Naive thymus-derived CD4-positive, alpha-beta T cell (primary cell): ENCODE measurements around the gene AOPEP. TPM values are rescaled to one million over a fixed set of nuclear protein-coding genes. Genes with fewer than 3 reads are reported as not detected.
A peak's percentile ranks its signal among the peaks of the same experiment; 100 is the strongest.

Experiments
- ATAC-seq: fragments of 150-1000 bp; cut with Tn5 transposase; 2 replicates; pipeline ENCODE4 v1.10.0; 2021; ENCODE audit warnings: mild to moderate bottlenecking, moderate library complexity
- CTCF ChIA-PET: fragments of 350-600 bp; sonication (Branson Sonifier 250); formaldehyde crosslinking; loops from one replicate; lab custom pipeline; 2021; ENCODE audit warnings: antibody characterized with exemption; lab: Charles Lee
- POLR2A ChIA-PET: fragments of 350-600 bp; sonication (Branson Sonifier 250); formaldehyde crosslinking; loops from one replicate; lab custom pipeline; 2021; ENCODE audit warnings: antibody characterized with exemption, inconsistent platforms; lab: Charles Lee
- DNase-seq, 9 donors: peaks; one replicate each; pipeline versions ENCODE4 v3.0.0 to v3.0.0-alpha.2; 2020 to 2022; ENCODE audit warnings: mixed read lengths in 1 of 9
- H3K27ac ChIP-seq: one replicate; pipeline ENCODE4 v1.7.0; 2013; ENCODE audit warnings: mild to moderate bottlenecking, low read depth, low read length, moderate library complexity
- H3K27me3 ChIP-seq, 2 donors: one replicate each; pipeline ENCODE4 v1.7.0; 2013; ENCODE audit warnings: low read length in 2 of 2, mild to moderate bottlenecking in 2 of 2, moderate library complexity in 2 of 2; ENCODE audit not compliant: control insufficient read depth in 2 of 2, insufficient read depth in 2 of 2
- H3K36me3 ChIP-seq, 3 experiments: 1 replicate in 2 of 3; 2 replicates in 1 of 3; pipeline ENCODE4 v1.7.0; 2013; ENCODE audit warnings: low read length in 3 of 3, mild to moderate bottlenecking in 3 of 3, moderate library complexity in 1 of 3; ENCODE audit not compliant: insufficient read depth in 3 of 3, control insufficient read depth in 2 of 3
- H3K4me1 ChIP-seq, 2 donors: one replicate each; pipeline ENCODE4 v1.7.0; 2013; ENCODE audit warnings: low read length in 2 of 2, mild to moderate bottlenecking in 2 of 2, moderate library complexity in 1 of 2; ENCODE audit not compliant: control insufficient read depth in 2 of 2, insufficient read depth in 2 of 2
- H3K4me3 ChIP-seq: 2 replicates; pipeline ENCODE4 v1.7.0; 2013; ENCODE audit warnings: mild to moderate bottlenecking, low read length
- H3K9me3 ChIP-seq, 3 experiments: 1 replicate in 2 of 3; 2 replicates in 1 of 3; pipeline ENCODE4 v1.7.0; 2013; ENCODE audit warnings: low read length in 3 of 3; ENCODE audit not compliant: control insufficient read depth in 2 of 3
- H3K27ac Mint-ChIP-seq, 9 donors: one replicate each; pipeline ENCODE4 v1.8.0; 2020 to 2022; ENCODE audit warnings: mixed read lengths in 9 of 9, mild to moderate bottlenecking in 8 of 9, moderate library complexity in 5 of 9, inconsistent platforms in 2 of 9
- H3K27me3 Mint-ChIP-seq, 5 donors: one replicate each; pipeline ENCODE4 v1.8.0; 2021 to 2022; ENCODE audit warnings: mixed read lengths in 5 of 5, mild to moderate bottlenecking in 1 of 5
- H3K36me3 Mint-ChIP-seq, 5 donors: one replicate each; pipeline ENCODE4 v1.8.0; 2020 to 2022; ENCODE audit warnings: mixed read lengths in 5 of 5, mild to moderate bottlenecking in 3 of 5, inconsistent platforms in 1 of 5
- H3K4me1 Mint-ChIP-seq, 7 donors: one replicate each; pipeline ENCODE4 v1.8.0; 2020 to 2022; ENCODE audit warnings: mixed read lengths in 7 of 7, mild to moderate bottlenecking in 3 of 7, inconsistent platforms in 1 of 7
- H3K4me3 Mint-ChIP-seq, 10 donors: one replicate each; pipeline ENCODE4 v1.8.0; 2020 to 2022; ENCODE audit warnings: mild to moderate bottlenecking in 10 of 10, mixed read lengths in 10 of 10, moderate library complexity in 6 of 10, inconsistent platforms in 2 of 10
- H3K9me3 Mint-ChIP-seq, 11 donors: one replicate each; pipeline ENCODE4 v1.8.0; 2020 to 2022; ENCODE audit warnings: mixed read lengths in 11 of 11, mild to moderate bottlenecking in 4 of 11, inconsistent platforms in 1 of 11, moderate library complexity in 1 of 11
- intact Hi-C, 2 donors: fragments of 100-400 bp; cut with micrococcal nuclease; formaldehyde crosslinking; loops; one replicate each; pipeline ENCODE4 v1.15.1; 2023
- polyA plus RNA-seq, 2 donors: library from polyadenylated mRNA; unstranded; fragments of 300-500 nt; fragmentation: Illumina TruSeq; gene quantifications; one replicate each; pipeline ENCODE4 v1.2.3, GENCODE V29; 2021
- total RNA-seq, 6 experiments: library from RNA in 5 of 6; stranded (reverse) in 5 of 6; gene quantifications; 1 replicate in 5 of 6; 2 replicates in 1 of 6; pipeline ENCODE4 v1.2.3 and lab custom pipeline; 2021 to 2026

The AOPEP gene
- total and polyA plus RNA-seq, 7 experiments from 2014 or later = 5.7 to 19.0 (median 13.6) TPM

GRCh38 chr9:94997727-94998126 is 271.2 kb downstream of the AOPEP start:
- H3K27me3 ChIP-seq = peaks cover 3 to 4% of the 10 kb centered on the region in 2 donors
- CTCF ChIA-PET = no interaction called here
- ATAC-seq = no peak
- H3K9me3 Mint-ChIP-seq = no peaks in the 10 kb centered on the region
- H3K4me3 ChIP-seq = no peak overlapping the region
- peaks cover 0 to 3% (median 2%) of the 10 kb centered on the region in 7 donors for H3K4me1 Mint-ChIP-seq
- no peak overlapping the region for H3K27ac Mint-ChIP-seq
- no peak for DNase-seq
- no peaks in the 10 kb centered on the region for H3K9me3 ChIP-seq
- intact Hi-C loops = loop anchor here in 1 of 2 donors (2.0 kb wide), 1 partner anchor 45 kb away; no protein-coding TSS in a partner anchor
- H3K36me3 Mint-ChIP-seq = peaks cover 0 to 29% (median 21%) of the 10 kb centered on the region in 5 donors
- no peaks in the 10 kb centered on the region for H3K4me1 ChIP-seq
- H3K36me3 ChIP-seq = no peaks in the 10 kb centered on the region
- H3K27me3 Mint-ChIP-seq = peaks cover 24 to 43% (median 29%) of the 10 kb centered on the region in 5 donors
- H3K4me3 Mint-ChIP-seq = no peak overlapping the region
- H3K27ac ChIP-seq = no peak overlapping the region
- POLR2A ChIA-PET = no interaction called here

- H3K4me3 Mint-ChIP-seq = no peak overlapping the region
- CTCF ChIA-PET = no interaction called here
- H3K27ac Mint-ChIP-seq = no peak overlapping the region
These were observed 273.3 kb downstream of the AOPEP start for GRCh38 chr9:94999832-95000231.

GRCh38 chr9:95000821-95001220 is 274.3 kb downstream of the AOPEP start:
- H3K27me3 ChIP-seq = peaks cover 11 to 13% of the 10 kb centered on the region in 2 donors
- peaks cover 0 to 10% (median 8%) of the 10 kb centered on the region in 7 donors for H3K4me1 Mint-ChIP-seq
- peaks cover 0 to 2% (median 0%) of the 10 kb centered on the region in 11 donors for H3K9me3 Mint-ChIP-seq
- ATAC-seq = no peak
- no peak overlapping the region for H3K27ac ChIP-seq
- DNase-seq = no peak
- H3K4me1 ChIP-seq = peaks cover 7% of the 10 kb centered on the region in 2 donors
- peaks cover 0 to 14% (median 6%) of the 10 kb centered on the region in 5 donors for H3K36me3 Mint-ChIP-seq
- H3K36me3 ChIP-seq = no peaks in the 10 kb centered on the region
- H3K4me3 ChIP-seq = no peak overlapping the region
- H3K27ac Mint-ChIP-seq = no peak overlapping the region
- H3K4me3 Mint-ChIP-seq = no peak overlapping the region
- ChIA-PET CTCF (interaction anchor here (0.8 kb wide), 1 partner anchor 115 kb away, joined by 3 read pairs; no protein-coding TSS in a partner anchor), POLR2A (no interaction called here)
- peaks cover 38 to 57% (median 43%) of the 10 kb centered on the region in 5 donors for H3K27me3 Mint-ChIP-seq
- H3K9me3 ChIP-seq = no peaks in the 10 kb centered on the region
- intact Hi-C loops = no loop called here

More at GRCh38 chr9:94999832-95000231, 273.3 kb downstream of the AOPEP start:
- POLR2A ChIA-PET = no interaction called here
- Mint-ChIP-seq H3K27me3 (peaks cover 36 to 57% (median 43%) of the 10 kb centered on the region in 5 donors), H3K9me3 (no peaks in the 10 kb centered on the region), H3K36me3 (peaks cover 0 to 14% (median 6%) of the 10 kb centered on the region in 5 donors), H3K4me1 (peaks cover 0 to 10% (median 7%) of the 10 kb centered on the region in 7 donors)
- intact Hi-C loops = loop anchor here in 1 of 2 donors (2.0 kb wide), 1 partner anchor 43 kb away; no protein-coding TSS in a partner anchor
- H3K27ac ChIP-seq = no peak overlapping the region
- H3K9me3 ChIP-seq = no peaks in the 10 kb centered on the region
- peaks cover 11 to 13% of the 10 kb centered on the region in 2 donors for H3K27me3 ChIP-seq
- DNase-seq (no peak), ATAC-seq (no peak)
- no peaks in the 10 kb centered on the region for H3K36me3 ChIP-seq
- H3K4me1 ChIP-seq = peaks cover 7% of the 10 kb centered on the region in 2 donors
- H3K4me3 ChIP-seq = no peak overlapping the region

GRCh38 chr9:95001720-95002119 is 275.2 kb downstream of the AOPEP start:
- no peak overlapping the region for H3K4me3 Mint-ChIP-seq
- Histone ChIP-seq H3K4me1 (peaks cover 7% of the 10 kb centered on the region in 2 donors), H3K4me3 (no peak overlapping the region), H3K36me3 (no peaks in the 10 kb centered on the region), H3K27me3 (peaks cover 11 to 13% of the 10 kb centered on the region in 2 donors), H3K9me3 (no peaks in the 10 kb centered on the region), H3K27ac (no peak overlapping the region)
- no peak overlapping the region for H3K27ac Mint-ChIP-seq
- ChIA-PET CTCF (interaction anchor here (0.8 kb wide), 1 partner anchor 114 kb away, joined by 3 read pairs; no protein-coding TSS in a partner anchor), POLR2A (no interaction called here)
- no peak for DNase-seq
- intact Hi-C loops = no loop called here
- peaks cover 0 to 16% (median 9%) of the 10 kb centered on the region in 7 donors for H3K4me1 Mint-ChIP-seq
- peaks cover 0 to 14% (median 6%) of the 10 kb centered on the region in 5 donors for H3K36me3 Mint-ChIP-seq
- H3K9me3 Mint-ChIP-seq = peaks cover 0 to 2% (median 0%) of the 10 kb centered on the region in 11 donors
- peaks cover 38 to 57% (median 45%) of the 10 kb centered on the region in 5 donors for H3K27me3 Mint-ChIP-seq
- no peak for ATAC-seq

GRCh38 chr9:95003689-95004410 is 277.4 kb downstream of the AOPEP start:
- peak overlapping the region; percentile 46 to 89 (median 81) for H3K4me3 Mint-ChIP-seq
- CTCF ChIA-PET = no interaction called here
- peaks cover 0 to 27% (median 9%) of the 10 kb centered on the region in 7 donors for H3K4me1 Mint-ChIP-seq
- H3K27ac Mint-ChIP-seq = peak overlapping the region in 2 of 9 donors; percentile 26 to 76
- intact Hi-C loops = loop anchor here in 1 of 2 donors (2.0 kb wide), 2 partner anchors 143 to 277 kb away; partner anchors contain the start of gene AOPEP
- peaks cover 0 to 2% (median 0%) of the 10 kb centered on the region in 11 donors for H3K9me3 Mint-ChIP-seq
- peaks cover 33 to 46% (median 42%) of the 10 kb centered on the region in 5 donors for H3K27me3 Mint-ChIP-seq
- H3K27me3 ChIP-seq = peaks cover 11 to 13% of the 10 kb centered on the region in 2 donors
- H3K4me3 ChIP-seq = peak overlapping the region; percentile 51
- no peaks in the 10 kb centered on the region for H3K9me3 ChIP-seq
- POLR2A ChIA-PET = no interaction called here
- peaks cover 7% of the 10 kb centered on the region in 2 donors for H3K4me1 ChIP-seq
- H3K36me3 ChIP-seq = no peaks in the 10 kb centered on the region
- DNase-seq (peak in 5 of 9 donors; percentile 3 to 34 (median 18)), ATAC-seq (no peak)
- H3K36me3 Mint-ChIP-seq = peaks cover 0 to 13% (median 6%) of the 10 kb centered on the region in 5 donors
- no peak overlapping the region for H3K27ac ChIP-seq

GRCh38 chr9:95004411-95005277 is 278.1 kb downstream of the AOPEP start:
- Histone ChIP-seq H3K27ac (no peak overlapping the region), H3K9me3 (no peaks in the 10 kb centered on the region), H3K4me1 (peaks cover 7% of the 10 kb centered on the region in 2 donors), H3K36me3 (no peaks in the 10 kb centered on the region), H3K4me3 (peak overlapping the region; percentile 51), H3K27me3 (peaks cover 11 to 13% of the 10 kb centered on the region in 2 donors)
- POLR2A ChIA-PET = no interaction called here
- intact Hi-C loops = loop anchor here in 1 of 2 donors (2.0 to 5.0 kb wide), 3 partner anchors 52 to 278 kb away; partner anchors contain the start of gene AOPEP
- H3K27ac Mint-ChIP-seq = peak overlapping the region in 1 of 9 donors; percentile 76
- CTCF ChIA-PET = no interaction called here
- H3K4me3 Mint-ChIP-seq = peak overlapping the region in 5 of 10 donors; percentile 80 to 87 (median 81)
- peaks cover 0 to 11% (median 6%) of the 10 kb centered on the region in 5 donors for H3K36me3 Mint-ChIP-seq
- H3K4me1 Mint-ChIP-seq = peaks cover 0 to 27% (median 9%) of the 10 kb centered on the region in 7 donors
- ATAC-seq (peak; percentile 74), DNase-seq (peak in 6 of 9 donors; percentile 7 to 63 (median 18))
- peaks cover 28 to 41% (median 37%) of the 10 kb centered on the region in 5 donors for H3K27me3 Mint-ChIP-seq
- peaks cover 0 to 2% (median 0%) of the 10 kb centered on the region in 11 donors for H3K9me3 Mint-ChIP-seq
